DOHH2 (cell line): ENCODE measurements around the gene SLC12A7.

ENCODE experiments used
- CTCF ChIP-seq: fragments of 200-600 bp; sonication (generic); IDR thresholded peaks from one replicate; pipeline ENCODE4 v1.5.1; 2014; ENCODE audit warnings: antibody characterized with exemption, mild to moderate bottlenecking, low read depth, low read length; ENCODE audit not compliant: poor library complexity, severe bottlenecking
- EZH2phosphoT487 ChIP-seq: fragments of 200-600 bp; sonication (generic); IDR thresholded peaks from 2 replicates; pipeline ENCODE4 v1.6.1; 2017; ENCODE audit warnings: borderline replicate concordance, mild to moderate bottlenecking, antibody characterized with exemption, low read length, moderate library complexity, mixed read lengths

GRCh38 chr5:1123418-1124147 is 11.7 kb upstream of the SLC12A7 start:
- no peak for TF ChIP-seq EZH2phosphoT487
- TF ChIP-seq CTCF = no peak
